CD14-positive monocyte (primary cell): ENCODE results near the gene SMIM30. TPM values are rescaled to one million over a fixed set of nuclear protein-coding genes. Genes with fewer than 3 reads are reported as not detected.

ENCODE experiments used
- DNase-seq, 3 donors: peaks; one replicate each; pipeline ENCODE4 v3.0.0-alpha.2; 2011 to 2022
- H2AFZ ChIP-seq: 2 replicates; pipeline ENCODE4 v1.6.0; 2012; ENCODE audit warnings: mild to moderate bottlenecking, low read depth, low read length, inconsistent platforms; ENCODE audit not compliant: insufficient read depth, poor library complexity, severe bottlenecking
- H3K27ac ChIP-seq, 2 donors: 1 replicate in 1 of 2; 2 replicates in 1 of 2; pipeline ENCODE4 v1.5.1; 2012 to 2013; ENCODE audit warnings: low read length in 2 of 2, control low read depth in 1 of 2, inconsistent platforms in 1 of 2, low read depth in 1 of 2, mild to moderate bottlenecking in 1 of 2
- H3K27me3 ChIP-seq, 2 donors: one replicate each; pipeline versions ENCODE4 v1.6.0 to v1.6.1; 2011 to 2013; ENCODE audit warnings: low read length in 2 of 2; ENCODE audit not compliant: control insufficient read depth in 2 of 2, insufficient read depth in 2 of 2
- H3K36me3 ChIP-seq, 2 donors: replicated peaks in 1 of 2; 1 replicate in 1 of 2; 2 replicates in 1 of 2; pipeline versions ENCODE4 v1.5.1 to v1.6.1; 2012 to 2013; ENCODE audit warnings: low read length in 2 of 2, control low read depth in 1 of 2, inconsistent platforms in 1 of 2, mild to moderate bottlenecking in 1 of 2; ENCODE audit not compliant: insufficient read depth in 2 of 2, control insufficient read depth in 1 of 2
- H3K4me1 ChIP-seq, 2 donors: 1 replicate in 1 of 2; 2 replicates in 1 of 2; pipeline versions ENCODE4 v1.5.1 to v1.6.1; 2012 to 2013; ENCODE audit warnings: low read length in 2 of 2, control low read depth in 1 of 2, inconsistent platforms in 1 of 2, mild to moderate bottlenecking in 1 of 2, moderate library complexity in 1 of 2; ENCODE audit not compliant: insufficient read depth in 2 of 2, control insufficient read depth in 1 of 2
- H3K4me2 ChIP-seq: replicated peaks from 2 replicates; pipeline ENCODE3; 2012; ENCODE audit warnings: low read length, moderate library complexity, mild to moderate bottlenecking; ENCODE audit not compliant: poor library complexity, severe bottlenecking; ENCODE audit errors: extremely low read depth
- H3K4me3 ChIP-seq, 3 experiments: fragments of 200-600 bp in 1 of 3; sonication (generic) in 1 of 3; replicated peaks in 1 of 3; 1 replicate in 2 of 3; 2 replicates in 1 of 3; pipeline ENCODE4 v1.5.1; 2011 to 2013; ENCODE audit warnings: low read length in 3 of 3, mild to moderate bottlenecking in 3 of 3, control low read depth in 2 of 3, low read depth in 2 of 3, inconsistent platforms in 1 of 3, moderate library complexity in 1 of 3
- H3K79me2 ChIP-seq: 2 replicates; pipeline ENCODE4 v1.6.0; 2012; ENCODE audit warnings: mild to moderate bottlenecking, control low read depth, inconsistent platforms, low read length, moderate library complexity; ENCODE audit not compliant: insufficient read depth
- H3K9ac ChIP-seq: 2 replicates; pipeline ENCODE4 v1.6.0; 2017; ENCODE audit warnings: low read length, mild to moderate bottlenecking; ENCODE audit not compliant: insufficient read depth, poor library complexity, severe bottlenecking
- H3K9me3 ChIP-seq, 2 donors: replicated peaks in 1 of 2; 1 replicate in 1 of 2; 2 replicates in 1 of 2; pipeline versions ENCODE4 v1.5.1 to v1.6.1; 2012 to 2013; ENCODE audit warnings: low read length in 2 of 2, control low read depth in 1 of 2; ENCODE audit not compliant: control insufficient read depth in 1 of 2, insufficient read depth in 1 of 2
- H4K20me1 ChIP-seq: 2 replicates; pipeline ENCODE4 v1.6.0; 2012; ENCODE audit warnings: mild to moderate bottlenecking, low read length, control low read depth, moderate library complexity; ENCODE audit not compliant: insufficient read depth
- H3K27ac Mint-ChIP-seq, 7 donors: one replicate each; pipeline ENCODE4 v1.8.0; 2020; ENCODE audit warnings: mild to moderate bottlenecking in 7 of 7, mixed read lengths in 7 of 7, moderate library complexity in 6 of 7, inconsistent platforms in 2 of 7
- H3K27me3 Mint-ChIP-seq, 3 donors: one replicate each; pipeline ENCODE4 v1.8.0; 2021 to 2022; ENCODE audit warnings: low read depth in 3 of 3, mild to moderate bottlenecking in 3 of 3, mixed read lengths in 3 of 3, moderate library complexity in 3 of 3, inconsistent platforms in 1 of 3
- H3K36me3 Mint-ChIP-seq, 2 donors: one replicate each; pipeline ENCODE4 v1.8.0; 2020; ENCODE audit warnings: mixed read lengths in 2 of 2, inconsistent platforms in 1 of 2, mild to moderate bottlenecking in 1 of 2
- H3K4me1 Mint-ChIP-seq: one replicate; pipeline ENCODE4 v1.8.0; 2020; ENCODE audit warnings: mild to moderate bottlenecking, mixed read lengths
- H3K4me3 Mint-ChIP-seq, 2 donors: one replicate each; pipeline ENCODE4 v1.8.0; 2020; ENCODE audit warnings: mild to moderate bottlenecking in 2 of 2, mixed read lengths in 2 of 2, moderate library complexity in 1 of 2
- H3K9me3 Mint-ChIP-seq, 7 donors: one replicate each; pipeline ENCODE4 v1.8.0; 2020 to 2022; ENCODE audit warnings: mixed read lengths in 7 of 7, mild to moderate bottlenecking in 6 of 7, moderate library complexity in 6 of 7, inconsistent platforms in 2 of 7
- CTCF ChIP-seq: fragments of 200-600 bp; IDR thresholded peaks from one replicate; pipeline ENCODE4 v1.8.0; 2022; ENCODE audit warnings: antibody characterized with exemption, mild to moderate bottlenecking
- WGBS: methylation state at CpG from one replicate; pipeline ENCODE4 v1.1.5; 2013; ENCODE audit warnings: missing lambda C conversion rate; ENCODE audit not compliant: insufficient coverage; 5-methylcytosine and 5-hydroxymethylcytosine counted together
- intact Hi-C, 2 donors: fragments of 100-400 bp; cut with micrococcal nuclease; formaldehyde crosslinking; loops; one replicate each; pipeline versions ENCODE4 v1.15.0 to v1.15.1; 2023
- polyA plus RNA-seq, 3 donors: library from polyadenylated mRNA; depleted of rRNA in 1 of 3; unstranded in 2 of 3; stranded (reverse) in 1 of 3; fragments of 300-500 nt in 2 of 3; fragments of >200 nt in 1 of 3; fragmentation: Illumina TruSeq in 2 of 3; gene quantifications; 1 replicate in 2 of 3; 2 replicates in 1 of 3; pipeline ENCODE4 v1.2.3, GENCODE V29; 2012 to 2021

SMIM30 gene
- polyA plus RNA-seq, 3 donors: 11.6 to 55.0 (median 43.6) TPM

- intact Hi-C loops: no loop called here
Measured at GRCh38 chr7:113134025-113134424, 15.7 kb upstream of the SMIM30 start.

GRCh38 chr7:113131367-113131766 is 13.0 kb upstream of the SMIM30 start:
- Histone ChIP-seq H3K4me1 (no peaks in the 10 kb centered on the region), H2AFZ (no peak overlapping the region), H3K79me2 (no peaks in the 10 kb centered on the region), H3K27me3 (no peaks in the 10 kb centered on the region), H4K20me1 (no peaks in the 10 kb centered on the region), H3K4me3 (no peak overlapping the region), H3K9me3 (no peaks in the 10 kb centered on the region), H3K9ac (no peak overlapping the region), H3K36me3 (no peaks in the 10 kb centered on the region), H3K27ac (no peak overlapping the region), H3K4me2 (no peak overlapping the region)
- H3K9me3 Mint-ChIP-seq: peaks cover 1 to 6% (median 3%) of the 10 kb centered on the region in 7 donors
- H3K4me1 Mint-ChIP-seq: no peaks in the 10 kb centered on the region
- no peak for TF ChIP-seq CTCF
- intact Hi-C loops: no loop called here
- no peak overlapping the region for H3K27ac Mint-ChIP-seq
- peaks cover 0 to 4% (median 2%) of the 10 kb centered on the region in 3 donors for H3K27me3 Mint-ChIP-seq
- no peaks in the 10 kb centered on the region for H3K36me3 Mint-ChIP-seq
- no peak overlapping the region for H3K4me3 Mint-ChIP-seq
- WGBS: 85% methylated on average over 2 of the region's 2 CpGs
- no peak for DNase-seq

More at GRCh38 chr7:113134025-113134424, 15.7 kb upstream of the SMIM30 start:
- Mint-ChIP-seq H3K4me1 (no peaks in the 10 kb centered on the region), H3K36me3 (no peaks in the 10 kb centered on the region), H3K9me3 (peaks cover 0 to 5% (median 1%) of the 10 kb centered on the region in 7 donors), H3K27me3 (peaks cover 0 to 4% (median 3%) of the 10 kb centered on the region in 3 donors), H3K27ac (no peak overlapping the region), H3K4me3 (no peak overlapping the region)
- Histone ChIP-seq H3K4me1 (no peaks in the 10 kb centered on the region), H3K4me3 (no peak overlapping the region), H3K4me2 (no peak overlapping the region), H3K9ac (no peak overlapping the region), H2AFZ (no peak overlapping the region), H3K36me3 (no peaks in the 10 kb centered on the region), H3K79me2 (no peaks in the 10 kb centered on the region), H3K27me3 (no peaks in the 10 kb centered on the region), H3K9me3 (no peaks in the 10 kb centered on the region), H3K27ac (no peak overlapping the region), H4K20me1 (no peaks in the 10 kb centered on the region)
- WGBS: 83% methylated on average over 1 of the region's 1 CpG
- DNase-seq: no peak
- no peak for TF ChIP-seq CTCF
